Gastrocnemius medialis (tissue), 4 donors: ENCODE measurements around the gene ITPA. TPM values are rescaled to one million over a fixed set of nuclear protein-coding genes. Genes with fewer than 3 reads are reported as not detected.

Experiments
- ATAC-seq, 2 donors: fragments of 150-250 bp; one replicate each; pipeline ENCODE4 v1.9.1; 2016
- DNase-seq, 2 donors: peaks; one replicate each; pipeline ENCODE4 v3.0.0-alpha.2; 2019
- H3K27ac ChIP-seq, 4 donors: fragments of 200-600 bp; sonication (generic); 1 replicate in 1 of 4; 2 replicates in 3 of 4; pipeline ENCODE4 v1.5.1; 2016 to 2018; ENCODE audit warnings: mild to moderate bottlenecking in 2 of 4, moderate library complexity in 1 of 4
- H3K27me3 ChIP-seq, 3 donors: fragments of 200-600 bp; sonication (generic) in 2 of 3; 1 replicate in 1 of 3; 2 replicates in 2 of 3; pipeline versions ENCODE4 v1.5.1 to v1.6.0; 2016 to 2019; ENCODE audit warnings: mild to moderate bottlenecking in 1 of 3, moderate library complexity in 1 of 3
- H3K36me3 ChIP-seq, 2 donors: fragments of 200-600 bp; sonication (generic) in 1 of 2; one replicate each; pipeline ENCODE4 v1.5.1; 2017 to 2018
- H3K4me1 ChIP-seq, 2 donors: fragments of 200-600 bp; sonication (generic) in 1 of 2; one replicate each; pipeline ENCODE4 v1.5.1; 2016 to 2017; ENCODE audit warnings: mild to moderate bottlenecking in 2 of 2
- H3K4me3 ChIP-seq, 4 donors: fragments of 200-600 bp; sonication (generic) in 3 of 4; 1 replicate in 1 of 4; 2 replicates in 3 of 4; pipeline ENCODE4 v1.5.1; 2016 to 2019; ENCODE audit warnings: mild to moderate bottlenecking in 2 of 4
- H3K9me3 ChIP-seq, 3 donors: fragments of 200-600 bp; sonication (generic) in 2 of 3; 1 replicate in 1 of 3; 2 replicates in 2 of 3; pipeline ENCODE4 v1.5.1; 2016 to 2019
- CTCF ChIP-seq, 5 experiments: fragments of 450-650 bp in 3 of 5; fragments of 200-600 bp in 2 of 5; sonication (generic) in 2 of 5; IDR thresholded peaks in 4 of 5; conservative IDR thresholded peaks in 1 of 5; 1 replicate in 4 of 5; 2 replicates in 1 of 5; pipeline ENCODE4 v1.5.1; 2016 to 2019; ENCODE audit warnings: antibody characterized with exemption in 5 of 5, mild to moderate bottlenecking in 3 of 5, moderate library complexity in 3 of 5
- POLR2A ChIP-seq, 2 donors: fragments of 450-650 bp; IDR thresholded peaks; one replicate each; pipeline ENCODE4 v1.6.1; 2017; ENCODE audit warnings: antibody characterized with exemption in 2 of 2, mild to moderate bottlenecking in 2 of 2, moderate library complexity in 2 of 2
- in situ Hi-C, 4 donors: fragments of 200-750 bp; cut with MboI; loops; one replicate each; pipeline versions ENCODE4 v1.15.0 to v1.8.0; 2017; ENCODE audit warnings: low sequenced_read_pairs in 4 of 4
- intact Hi-C: fragments of 100-400 bp; cut with DNase I; formaldehyde crosslinking; loops from one replicate; pipeline ENCODE4 v1.15.1; 2023; ENCODE audit warnings: low total_unique reads
- total RNA-seq, 4 donors: library from RNA; depleted of rRNA; stranded (reverse); fragments of >200 nt; gene quantifications; one replicate each; pipeline versions ENCODE4 v1.1.0 to v1.2.3, GENCODE V29; 2016

The ITPA gene
- 10 to 100 TPM; 27.2 to 59.5 (median 34.0) TPM for total RNA-seq

GRCh38 chr20:3209257-3209945 is at the start of gene ITPA:
TSS of gene ITPA (plus strand) at chr20:3209498. CDS start at chr20:3209552, 54 bp downstream.
- intact Hi-C loops: loop anchor here (10.0 kb wide), 1 partner anchor 165 kb away; the partner anchor contains the start of genes GNRH2 and MRPS26

DNA sequence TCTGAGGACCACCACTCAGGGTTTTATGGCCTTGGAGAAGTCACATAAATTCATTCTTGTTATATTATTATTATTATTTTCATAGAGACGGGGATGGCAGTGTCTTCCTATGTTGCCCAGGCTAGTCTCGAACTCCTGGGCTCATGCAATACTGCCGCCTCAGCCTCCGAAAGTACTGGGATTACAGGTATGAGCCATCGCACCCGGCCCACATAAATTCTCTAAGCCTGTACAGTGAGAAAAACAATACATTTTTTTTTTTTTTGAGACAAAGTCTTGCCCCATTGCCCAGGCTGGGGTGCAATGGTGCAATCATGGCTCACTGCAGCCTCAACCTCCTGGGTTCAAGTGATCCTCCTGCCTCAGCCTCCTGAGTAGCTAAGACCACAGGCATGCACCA is 48.9 kb upstream of the ITPA start:
- TF ChIP-seq POLR2A (IDR thresholded peaks at IDR 0.05) (no peak), CTCF (IDR thresholded peaks at IDR 0.05 in 4 of 5, conservative IDR thresholded peaks at IDR 0.05 in 1 of 5) (no peak)
- Histone ChIP-seq H3K4me3 (peak overlapping the region in 3 of 4 donors; percentile 85 to 98 (median 96)), H3K27me3 (no peaks in the 10 kb centered on the region), H3K27ac (peak overlapping the region; percentile 91 to 97 (median 95)), H3K4me1 (peaks cover 40 to 44% of the 10 kb centered on the region in 2 donors), H3K9me3 (no peaks in the 10 kb centered on the region), H3K36me3 (peaks cover 0 to 4% of the 10 kb centered on the region in 2 donors)
- intact Hi-C loops (no loop called here), in situ Hi-C loops (no loop called here)
- ATAC-seq (no peak), DNase-seq (no peak)

More at GRCh38 chr20:3209257-3209945, at the start of gene ITPA:
- DNase-seq (no peak), ATAC-seq (peak; percentile 52 to 63)
- no peaks in the 10 kb centered on the region for H3K27me3 ChIP-seq
- TF ChIP-seq POLR2A (IDR thresholded peaks at IDR 0.05): no peak
- TF ChIP-seq CTCF (IDR thresholded peaks at IDR 0.05 in 4 of 5, conservative IDR thresholded peaks at IDR 0.05 in 1 of 5): peak in 1 of 5 experiments; percentile 20
- in situ Hi-C loops: no loop called here
- H3K9me3 ChIP-seq: no peaks in the 10 kb centered on the region
- peaks cover 0 to 12% of the 10 kb centered on the region in 2 donors for H3K36me3 ChIP-seq
- peak within 1 kb of the TSS; percentile 79 to 85 (median 81) for H3K27ac ChIP-seq
- peak within 1 kb of the TSS; percentile 76 to 97 (median 90) for H3K4me3 ChIP-seq
- peaks cover 7 to 15% of the 10 kb centered on the region in 2 donors for H3K4me1 ChIP-seq

GRCh38 chr20:3161316-3162079 is 47.8 kb upstream of the ITPA start:
- Histone ChIP-seq H3K4me1 (peaks cover 31 to 33% of the 10 kb centered on the region in 2 donors), H3K27me3 (no peaks in the 10 kb centered on the region), H3K9me3 (no peaks in the 10 kb centered on the region), H3K4me3 (no peak overlapping the region), H3K27ac (peak overlapping the region in 2 of 4 donors; percentile 61 to 68), H3K36me3 (no peaks in the 10 kb centered on the region)
- intact Hi-C loops (no loop called here), in situ Hi-C loops (no loop called here)
- no peak for ATAC-seq
- no peak for TF ChIP-seq POLR2A (IDR thresholded peaks at IDR 0.05)
- TF ChIP-seq CTCF (IDR thresholded peaks at IDR 0.05 in 4 of 5, conservative IDR thresholded peaks at IDR 0.05 in 1 of 5): no peak
- no peak for DNase-seq

DNA sequence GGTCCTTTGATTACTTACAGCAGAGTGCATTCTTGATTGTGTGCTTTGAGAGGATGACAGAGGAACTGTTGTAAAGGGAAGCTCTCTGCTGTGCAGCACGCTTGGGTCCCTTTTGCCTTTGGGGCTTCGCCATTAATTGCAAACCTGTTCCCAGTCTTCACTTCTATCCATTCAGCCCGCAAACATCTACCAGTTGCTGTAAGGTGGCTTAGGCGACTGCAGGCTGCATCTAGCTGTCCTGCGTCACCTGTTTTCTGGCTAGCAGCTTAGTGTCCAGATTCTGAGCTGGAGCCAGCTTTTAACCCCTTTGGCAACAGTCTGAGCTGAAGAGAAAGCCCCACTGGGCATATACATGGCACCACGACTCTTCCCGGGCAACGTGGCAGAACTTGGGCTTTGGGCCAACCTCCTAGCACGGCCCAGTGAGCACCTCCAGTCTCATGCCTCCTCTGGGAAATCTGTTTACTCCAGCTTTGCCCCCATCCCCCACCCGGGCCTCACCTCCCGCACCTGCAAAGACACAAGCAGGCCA is 47.2 kb upstream of the ITPA start:
- H3K4me3 ChIP-seq: no peak overlapping the region
- no peaks in the 10 kb centered on the region for H3K36me3 ChIP-seq
- intact Hi-C loops: no loop called here
- in situ Hi-C loops: no loop called here
- H3K9me3 ChIP-seq: no peaks in the 10 kb centered on the region
- H3K27me3 ChIP-seq: no peaks in the 10 kb centered on the region
- no peak for TF ChIP-seq POLR2A (IDR thresholded peaks at IDR 0.05)
- TF ChIP-seq CTCF (IDR thresholded peaks at IDR 0.05 in 4 of 5, conservative IDR thresholded peaks at IDR 0.05 in 1 of 5): no peak
- peaks cover 24 to 27% of the 10 kb centered on the region in 2 donors for H3K4me1 ChIP-seq
- ATAC-seq (no peak), DNase-seq (no peak)
- peak overlapping the region; percentile 52 to 68 (median 61) for H3K27ac ChIP-seq
